DOHH2 (cell line): Measurements from ENCODE around the gene CPT1A.
"Not testable (repeated sequence)": the region's sequence is repeated elsewhere in the genome, so short reads cannot be mapped to it uniquely, and the experiment has no call there.

Experiments
- H3F3A ChIP-seq: fragments of 200-600 bp; sonication (generic), shearing (Covaris generic); 2 replicates; pipeline ENCODE4 v1.6.0; 2016; ENCODE audit warnings: antibody characterized with exemption, mild to moderate bottlenecking; ENCODE audit not compliant: control insufficient read depth, insufficient read depth
- H3K27ac ChIP-seq: fragments of 200-600 bp; sonication (generic); 2 replicates; pipeline ENCODE4 v1.5.1; 2014; ENCODE audit warnings: low read depth, mild to moderate bottlenecking, low read length, moderate library complexity
- H3K27me3 ChIP-seq: fragments of 200-600 bp; sonication (generic); 2 replicates; pipeline ENCODE4 v1.6.1; 2014; ENCODE audit warnings: mild to moderate bottlenecking, low read length, mixed read lengths; ENCODE audit not compliant: control insufficient read depth
- H3K36me3 ChIP-seq: fragments of 200-600 bp; sonication (generic); 2 replicates; pipeline ENCODE4 v1.6.1; 2014; ENCODE audit warnings: mild to moderate bottlenecking, low read length, moderate library complexity, mixed read lengths; ENCODE audit not compliant: control insufficient read depth
- H3K4me1 ChIP-seq: fragments of 200-600 bp; sonication (generic); 2 replicates; pipeline ENCODE4 v1.6.1; 2014; ENCODE audit warnings: mild to moderate bottlenecking, low read length, mixed read lengths; ENCODE audit not compliant: control insufficient read depth
- H3K4me2 ChIP-seq: fragments of 200-600 bp; sonication (generic); 2 replicates; pipeline ENCODE4 v1.6.0; 2014; ENCODE audit warnings: mild to moderate bottlenecking, low read length, moderate library complexity
- H3K4me3 ChIP-seq: fragments of 200-600 bp; sonication (generic); 2 replicates; pipeline ENCODE4 v1.5.1; 2014; ENCODE audit warnings: mild to moderate bottlenecking, low read length, mixed read lengths
- H3K79me2 ChIP-seq: fragments of 200-600 bp; sonication (generic); 2 replicates; pipeline ENCODE4 v1.6.1; 2014; ENCODE audit warnings: mild to moderate bottlenecking, low read length, mixed read lengths; ENCODE audit not compliant: control insufficient read depth
- H3K9me2 ChIP-seq: fragments of 200-600 bp; sonication (generic); replicated peaks from 2 replicates; pipeline ENCODE4 v1.6.1; 2014; ENCODE audit warnings: mild to moderate bottlenecking, low read length, mixed read lengths; ENCODE audit not compliant: control insufficient read depth
- H3K9me3 ChIP-seq: fragments of 200-600 bp; sonication (generic); 2 replicates; pipeline ENCODE4 v1.6.1; 2014; ENCODE audit warnings: antibody characterized with exemption, low read length, mixed read lengths; ENCODE audit not compliant: control insufficient read depth, insufficient read depth
- H4K20me1 ChIP-seq: fragments of 200-600 bp; sonication (generic); 2 replicates; pipeline ENCODE4 v1.6.0; 2014; ENCODE audit warnings: low read depth, mild to moderate bottlenecking, antibody characterized with exemption, low read length, moderate library complexity; ENCODE audit not compliant: control insufficient read depth, insufficient read depth
- EZH2phosphoT487 ChIP-seq: fragments of 200-600 bp; sonication (generic); IDR thresholded peaks from 2 replicates; pipeline ENCODE4 v1.6.1; 2017; ENCODE audit warnings: borderline replicate concordance, mild to moderate bottlenecking, antibody characterized with exemption, low read length, moderate library complexity, mixed read lengths
- TF ChIP-seq, protein P1 (sequence below): fragments of 200-600 bp; sonication (generic); IDR thresholded peaks from one replicate; pipeline ENCODE4 v1.5.1; 2014; ENCODE audit warnings: antibody characterized with exemption, mild to moderate bottlenecking, low read depth, low read length; ENCODE audit not compliant: poor library complexity, severe bottlenecking

Gene CPT1A

GRCh38 chr11:68841718-68842426, at the start of gene CPT1A:
CPT1A (minus strand) TSS chr11:68841916; CDS start chr11:68815474, 26,442 bp downstream.
- Histone ChIP-seq H3K79me2 (no peaks in the 10 kb centered on the region), H3K9me3 (no peaks in the 10 kb centered on the region), H3K27ac (no peak within 1 kb of the TSS), H3K4me1 (peaks cover 60% of the 10 kb centered on the region), H3K9me2 (no peaks in the 10 kb centered on the region), H3F3A (peaks cover 15% of the 10 kb centered on the region), H3K4me2 (peak within 1 kb of the TSS; percentile 82), H3K27me3 (peaks cover 59% of the 10 kb centered on the region), H4K20me1 (no peaks in the 10 kb centered on the region), H3K4me3 (peak within 1 kb of the TSS; percentile 51), H3K36me3 (no peaks in the 10 kb centered on the region)
- TF ChIP-seq EZH2phosphoT487 = no peak
- TF ChIP-seq, protein P1, sequence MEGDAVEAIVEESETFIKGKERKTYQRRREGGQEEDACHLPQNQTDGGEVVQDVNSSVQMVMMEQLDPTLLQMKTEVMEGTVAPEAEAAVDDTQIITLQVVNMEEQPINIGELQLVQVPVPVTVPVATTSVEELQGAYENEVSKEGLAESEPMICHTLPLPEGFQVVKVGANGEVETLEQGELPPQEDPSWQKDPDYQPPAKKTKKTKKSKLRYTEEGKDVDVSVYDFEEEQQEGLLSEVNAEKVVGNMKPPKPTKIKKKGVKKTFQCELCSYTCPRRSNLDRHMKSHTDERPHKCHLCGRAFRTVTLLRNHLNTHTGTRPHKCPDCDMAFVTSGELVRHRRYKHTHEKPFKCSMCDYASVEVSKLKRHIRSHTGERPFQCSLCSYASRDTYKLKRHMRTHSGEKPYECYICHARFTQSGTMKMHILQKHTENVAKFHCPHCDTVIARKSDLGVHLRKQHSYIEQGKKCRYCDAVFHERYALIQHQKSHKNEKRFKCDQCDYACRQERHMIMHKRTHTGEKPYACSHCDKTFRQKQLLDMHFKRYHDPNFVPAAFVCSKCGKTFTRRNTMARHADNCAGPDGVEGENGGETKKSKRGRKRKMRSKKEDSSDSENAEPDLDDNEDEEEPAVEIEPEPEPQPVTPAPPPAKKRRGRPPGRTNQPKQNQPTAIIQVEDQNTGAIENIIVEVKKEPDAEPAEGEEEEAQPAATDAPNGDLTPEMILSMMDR = no peak

DNA sequence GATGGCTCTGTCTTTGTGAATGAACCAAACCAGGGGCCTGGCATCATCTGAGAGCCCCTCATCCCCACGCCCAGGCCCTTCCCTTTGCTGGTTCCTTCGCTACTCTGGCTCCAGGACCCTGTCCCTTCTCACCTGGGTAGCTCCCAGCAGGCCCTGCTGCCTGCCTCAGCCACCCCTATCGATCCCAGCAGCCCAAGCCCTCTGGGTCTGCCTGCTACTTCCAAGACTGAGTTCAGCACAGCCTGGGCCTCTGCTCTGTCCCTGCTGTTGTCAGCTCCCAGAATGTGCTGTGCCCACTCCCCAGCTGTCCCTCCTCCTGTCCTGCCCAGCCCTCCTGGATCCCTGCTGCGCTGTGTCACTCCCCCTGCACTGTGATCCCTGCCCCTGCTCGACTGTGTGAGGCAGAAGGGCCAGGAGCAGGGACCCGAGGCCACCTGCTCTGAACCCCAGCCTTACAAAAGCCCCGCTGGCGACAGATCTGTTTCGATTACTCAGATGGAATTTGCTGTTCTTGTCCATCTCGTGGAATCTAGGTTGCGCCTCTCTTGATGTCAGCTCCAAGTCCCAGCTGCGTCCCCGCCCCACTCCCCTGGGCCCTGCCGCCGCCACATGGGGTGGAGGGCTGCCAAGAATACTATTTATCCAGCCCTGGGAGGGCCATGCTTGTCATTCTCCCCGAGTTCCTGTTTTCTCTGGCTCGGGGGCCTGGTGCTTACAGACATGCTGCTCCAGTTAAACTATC, 48.9 kb upstream of the CPT1A start:
- Histone ChIP-seq H3K4me2 (no peak overlapping the region), H4K20me1 (no peaks in the 10 kb centered on the region), H3K27ac (no peak overlapping the region), H3K4me1 (no peaks in the 10 kb centered on the region), H3K9me2 (no peaks in the 10 kb centered on the region), H3F3A (no peaks in the 10 kb centered on the region), H3K79me2 (no peaks in the 10 kb centered on the region), H3K4me3 (no peak overlapping the region), H3K9me3 (no peaks in the 10 kb centered on the region), H3K27me3 (no peaks in the 10 kb centered on the region), H3K36me3 (peaks cover 43% of the 10 kb centered on the region)
- TF ChIP-seq, protein P1 = no peak
- no peak for TF ChIP-seq EZH2phosphoT487

DNA sequence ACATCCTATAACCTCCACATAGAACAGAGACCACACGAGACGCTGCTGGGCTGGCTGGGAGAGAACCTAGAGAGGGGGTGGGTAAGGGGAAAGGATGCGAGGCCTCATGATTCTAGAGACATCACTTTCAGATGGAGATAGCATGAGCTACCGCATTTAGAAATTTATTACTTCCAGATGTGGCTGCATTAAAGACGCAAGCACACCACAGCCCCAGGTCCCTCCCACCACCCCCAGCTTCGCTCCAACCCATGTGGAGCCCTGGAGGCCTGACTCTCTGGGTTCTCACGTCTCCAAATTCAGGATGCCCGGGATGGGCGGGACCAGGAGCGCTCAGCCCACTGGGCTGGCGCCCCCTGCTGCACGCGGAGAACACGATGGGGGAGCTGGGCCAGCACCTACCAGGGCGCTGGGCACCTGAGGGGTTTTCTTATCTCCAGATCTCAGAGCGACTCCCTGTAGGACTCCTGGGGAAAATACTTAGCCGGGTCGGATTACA, 48.3 kb upstream of the CPT1A start:
- Histone ChIP-seq H4K20me1 (no peaks in the 10 kb centered on the region), H3F3A (no peaks in the 10 kb centered on the region), H3K79me2 (no peaks in the 10 kb centered on the region), H3K4me3 (no peak overlapping the region), H3K4me1 (no peaks in the 10 kb centered on the region), H3K27me3 (no peaks in the 10 kb centered on the region), H3K9me3 (no peaks in the 10 kb centered on the region), H3K4me2 (no peak overlapping the region), H3K9me2 (no peaks in the 10 kb centered on the region), H3K36me3 (peaks cover 41% of the 10 kb centered on the region), H3K27ac (no peak overlapping the region)
- TF ChIP-seq EZH2phosphoT487 = no peak
- TF ChIP-seq, protein P1 = peak; percentile 42

DNA sequence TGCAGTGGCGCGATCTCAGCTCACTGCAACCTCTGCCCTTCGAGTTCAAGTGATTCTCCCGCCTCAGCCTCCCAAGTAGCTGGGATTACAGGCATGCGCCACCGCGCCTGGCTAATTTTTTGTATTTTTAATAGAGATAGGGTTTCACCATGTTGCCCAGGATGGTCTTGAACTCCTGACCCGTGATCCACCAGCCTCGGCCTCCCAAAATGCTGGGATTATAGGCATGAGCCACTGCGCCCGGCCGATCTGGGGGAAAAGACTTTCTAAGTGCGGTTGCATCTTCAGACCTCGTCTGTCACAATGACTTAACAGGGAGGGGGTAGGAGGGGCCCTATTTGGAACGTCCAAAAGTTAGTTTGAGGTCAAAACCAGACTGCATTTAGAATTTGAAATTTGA, 43.1 kb upstream of the CPT1A start:
- not testable (repeated sequence) for H4K20me1 ChIP-seq, H3F3A ChIP-seq, H3K36me3 ChIP-seq, H3K9me2 ChIP-seq, H3K4me3 ChIP-seq, H3K27ac ChIP-seq, H3K4me2 ChIP-seq, H3K9me3 ChIP-seq, H3K27me3 ChIP-seq, H3K79me2 ChIP-seq, H3K4me1 ChIP-seq
